C4-2B (cell line): ENCODE measurements around the gene POLG2.

Experiments
- H3K27ac ChIP-seq: fragments of 450-650 bp; 2 replicates; pipeline ENCODE4 v1.5.1; 2017
- ZFX ChIP-seq: fragments of 450-650 bp; IDR thresholded peaks from 2 replicates; pipeline ENCODE4 v1.6.1; 2017
- TF ChIP-seq, protein P1 (sequence below): fragments of 450-650 bp; conservative IDR thresholded peaks from 2 replicates; pipeline ENCODE4 v1.5.1; 2017; ENCODE audit warnings: mild to moderate bottlenecking

POLG2 gene

DNA sequence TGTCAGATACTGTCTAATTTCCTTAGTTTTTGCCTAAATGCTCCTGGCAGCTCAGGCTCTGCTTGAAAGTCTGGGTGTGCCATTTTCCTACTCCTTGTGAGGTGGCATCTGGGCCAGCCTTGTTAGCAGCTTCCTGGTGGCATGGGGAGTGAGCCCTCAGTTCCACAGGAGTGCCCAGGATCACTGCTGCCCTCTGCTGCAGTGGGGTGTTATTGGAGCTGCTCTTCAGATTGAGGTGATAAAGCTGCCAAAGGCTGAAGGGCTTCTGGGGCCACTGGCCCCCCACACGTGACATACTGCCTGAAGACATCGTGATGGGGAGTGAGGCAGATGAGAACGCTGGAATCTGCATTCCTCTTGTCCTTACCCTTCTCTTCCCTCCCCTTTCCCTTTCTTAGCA lies 37.3 kb upstream of the POLG2 start:
- no peak overlapping the region for H3K27ac ChIP-seq

DNA sequence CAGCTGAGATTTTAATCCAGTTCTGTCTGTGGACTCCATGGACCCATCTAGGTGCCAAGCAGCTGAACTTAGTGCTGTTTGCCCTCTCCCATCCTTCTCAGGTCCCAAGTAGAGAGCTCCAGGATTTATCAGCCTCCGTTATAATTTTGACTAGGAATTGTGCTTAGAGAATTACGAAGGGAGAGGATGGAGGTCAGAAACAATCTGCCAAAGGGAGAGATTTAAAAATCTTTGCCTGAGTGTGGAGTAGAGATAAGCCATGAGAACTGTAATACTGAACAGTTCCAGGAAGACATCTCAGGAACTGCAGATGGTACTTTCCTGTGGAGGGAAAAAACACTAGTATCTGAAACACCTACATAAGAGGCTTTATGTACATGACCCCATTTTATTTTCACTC lies 36.9 kb upstream of the POLG2 start:
- TF ChIP-seq, protein P1, sequence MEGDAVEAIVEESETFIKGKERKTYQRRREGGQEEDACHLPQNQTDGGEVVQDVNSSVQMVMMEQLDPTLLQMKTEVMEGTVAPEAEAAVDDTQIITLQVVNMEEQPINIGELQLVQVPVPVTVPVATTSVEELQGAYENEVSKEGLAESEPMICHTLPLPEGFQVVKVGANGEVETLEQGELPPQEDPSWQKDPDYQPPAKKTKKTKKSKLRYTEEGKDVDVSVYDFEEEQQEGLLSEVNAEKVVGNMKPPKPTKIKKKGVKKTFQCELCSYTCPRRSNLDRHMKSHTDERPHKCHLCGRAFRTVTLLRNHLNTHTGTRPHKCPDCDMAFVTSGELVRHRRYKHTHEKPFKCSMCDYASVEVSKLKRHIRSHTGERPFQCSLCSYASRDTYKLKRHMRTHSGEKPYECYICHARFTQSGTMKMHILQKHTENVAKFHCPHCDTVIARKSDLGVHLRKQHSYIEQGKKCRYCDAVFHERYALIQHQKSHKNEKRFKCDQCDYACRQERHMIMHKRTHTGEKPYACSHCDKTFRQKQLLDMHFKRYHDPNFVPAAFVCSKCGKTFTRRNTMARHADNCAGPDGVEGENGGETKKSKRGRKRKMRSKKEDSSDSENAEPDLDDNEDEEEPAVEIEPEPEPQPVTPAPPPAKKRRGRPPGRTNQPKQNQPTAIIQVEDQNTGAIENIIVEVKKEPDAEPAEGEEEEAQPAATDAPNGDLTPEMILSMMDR, result no peak
- TF ChIP-seq ZFX, result no peak
- no peak overlapping the region for H3K27ac ChIP-seq

More for the DNA sequence above, 37.3 kb upstream of the POLG2 start:
- no peak for TF ChIP-seq ZFX
- TF ChIP-seq, protein P1, result peak; percentile 17

DNA sequence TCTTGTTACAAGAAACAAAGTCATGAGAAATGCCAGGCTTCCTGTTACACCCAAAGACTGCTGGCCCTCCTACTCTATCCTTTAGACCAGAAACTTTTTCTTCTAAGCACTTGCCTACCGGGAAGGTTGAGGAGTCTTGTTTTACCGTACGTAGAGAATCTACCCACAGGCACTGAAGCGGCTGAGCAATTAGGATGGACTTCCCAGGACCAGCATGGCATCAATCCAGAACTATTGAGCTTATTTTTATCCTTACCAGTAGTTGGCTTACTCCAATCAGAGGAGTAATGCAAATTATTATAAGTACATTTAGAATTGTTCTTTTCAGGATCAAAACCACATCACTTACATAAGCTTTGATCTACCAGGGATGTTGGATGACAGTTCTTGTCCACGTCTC lies 35.6 kb upstream of the POLG2 start:
- H3K27ac ChIP-seq, result no peak overlapping the region
- TF ChIP-seq, protein P1, result no peak
- no peak for TF ChIP-seq ZFX

DNA sequence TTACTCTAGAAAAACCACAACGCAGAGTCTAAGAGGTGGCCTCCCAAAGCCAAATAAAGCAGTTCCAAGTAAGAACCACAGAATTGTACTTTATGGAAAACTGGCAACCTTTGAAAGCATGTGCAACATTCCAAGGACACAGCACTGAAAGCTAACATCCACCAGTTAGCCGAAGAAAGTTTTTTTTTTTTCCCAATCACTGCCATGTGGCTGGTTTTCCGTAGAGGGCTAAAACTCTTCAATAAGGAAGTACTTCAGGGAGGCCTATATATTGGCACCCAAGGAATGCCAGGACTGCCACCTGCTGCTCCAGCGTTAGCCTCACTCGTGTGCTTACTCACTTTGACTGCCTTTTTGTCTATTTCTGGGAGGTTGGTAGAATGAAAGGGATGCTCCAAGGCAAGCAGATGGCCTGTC lies 35.1 kb upstream of the POLG2 start:
- TF ChIP-seq, protein P1, result no peak
- TF ChIP-seq ZFX, result no peak
- no peak overlapping the region for H3K27ac ChIP-seq

DNA sequence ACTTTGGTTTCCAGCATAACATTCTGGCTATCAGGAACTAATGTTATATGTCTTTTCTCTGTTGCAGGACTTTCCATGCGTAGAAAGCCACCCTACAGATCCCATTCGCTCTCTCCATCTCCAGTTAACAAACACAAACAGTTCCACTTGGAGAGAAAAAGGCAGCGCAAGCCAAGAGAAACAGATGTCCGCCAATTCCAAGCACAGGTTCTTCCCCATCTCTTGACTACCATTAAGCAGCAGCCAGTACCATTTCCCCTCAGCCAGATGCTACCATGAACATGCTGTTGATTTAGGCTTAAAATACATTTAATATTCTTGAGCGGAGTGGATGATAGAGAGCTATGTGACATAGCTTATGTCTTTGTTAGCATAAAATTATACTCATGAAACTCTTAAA lies 32.4 kb upstream of the POLG2 start:
- TF ChIP-seq, protein P1, result no peak
- TF ChIP-seq ZFX, result no peak
- no peak overlapping the region for H3K27ac ChIP-seq

DNA sequence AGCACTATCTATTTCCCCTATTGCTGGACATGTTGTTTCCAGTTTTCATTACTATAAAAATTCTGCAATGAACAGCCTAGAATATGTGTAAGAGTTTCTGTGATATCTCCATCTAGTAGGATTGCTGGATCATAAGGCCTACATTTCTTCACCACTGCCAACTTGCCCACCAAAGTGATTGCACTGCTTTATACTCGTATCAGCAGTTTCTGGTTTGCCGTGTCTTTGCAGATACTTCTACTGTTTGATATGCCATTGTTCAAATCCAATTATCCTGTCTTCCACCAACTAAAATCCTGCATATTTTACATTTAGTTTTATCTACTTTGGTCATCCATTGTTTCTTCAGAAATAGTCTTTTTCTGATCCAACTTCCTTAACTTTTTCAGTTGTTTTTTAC lies 31.1 kb upstream of the POLG2 start:
- no peak overlapping the region for H3K27ac ChIP-seq
- TF ChIP-seq, protein P1, result no peak
- TF ChIP-seq ZFX, result no peak

DNA sequence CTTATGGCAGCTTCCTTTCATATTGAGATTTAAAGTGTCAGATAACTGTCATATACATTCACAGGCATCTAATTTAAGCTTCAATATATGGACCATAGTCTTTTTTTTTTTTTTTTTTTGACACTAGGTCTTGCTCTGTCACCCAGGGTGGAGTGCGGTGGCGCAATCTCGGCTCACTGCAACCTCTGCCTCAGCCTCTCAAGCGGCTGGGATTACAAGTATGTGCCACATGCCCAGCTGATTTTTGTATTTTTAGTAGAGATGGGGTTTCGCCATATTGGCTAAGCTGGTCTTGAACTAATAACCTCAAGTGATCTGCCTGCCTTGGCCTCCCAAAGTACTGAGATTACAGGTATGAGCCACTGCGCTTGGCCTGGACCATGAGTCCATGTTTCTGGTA lies 23.5 kb upstream of the POLG2 start:
- no peak overlapping the region for H3K27ac ChIP-seq
- TF ChIP-seq ZFX, result no peak
- TF ChIP-seq, protein P1, result no peak
